ENCODE data around the gene VAMP3.

The VAMP3 gene

DNA sequence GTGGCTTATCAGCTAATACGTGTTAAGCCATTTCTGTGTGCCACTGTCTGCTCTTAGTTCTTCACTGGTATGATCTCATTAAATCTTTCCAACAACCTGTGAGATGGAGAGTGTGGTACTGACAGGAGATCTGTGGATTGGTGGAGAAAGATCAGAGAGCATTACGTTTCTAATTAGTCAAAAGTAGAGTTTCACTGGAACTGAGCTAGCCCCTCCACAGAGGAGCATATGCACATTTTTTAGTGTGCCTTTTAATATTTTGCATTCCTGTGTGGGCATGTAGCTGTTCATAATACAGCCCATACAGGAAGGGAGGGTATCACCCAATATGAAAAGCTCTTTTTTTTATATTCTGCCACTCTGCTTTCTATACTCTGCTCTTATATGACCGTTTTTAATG is 50.2 kb downstream of the VAMP3 start:
- no peak for DNase-seq

DNA sequence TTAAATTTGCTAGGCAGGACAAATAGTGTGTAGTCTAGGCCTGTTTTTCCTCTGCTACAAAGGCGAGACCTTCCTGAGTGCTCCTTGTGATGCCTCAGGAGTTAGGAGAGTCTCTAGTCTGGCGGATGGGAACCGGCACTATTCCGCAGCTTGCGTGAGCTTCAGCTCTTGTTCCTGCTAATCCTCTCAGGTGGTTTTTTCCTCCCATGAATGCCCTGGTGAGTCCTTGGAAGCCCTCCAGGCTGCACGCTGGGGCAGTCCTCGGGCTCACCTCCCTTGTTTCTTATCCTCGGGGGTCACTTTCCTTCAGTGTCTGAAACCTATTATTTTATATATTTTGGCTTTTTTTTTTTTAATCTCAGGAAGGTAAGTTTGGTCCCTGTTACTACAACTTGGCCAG is 53.6 kb downstream of the VAMP3 start:
- no peak for DNase-seq

DNA sequence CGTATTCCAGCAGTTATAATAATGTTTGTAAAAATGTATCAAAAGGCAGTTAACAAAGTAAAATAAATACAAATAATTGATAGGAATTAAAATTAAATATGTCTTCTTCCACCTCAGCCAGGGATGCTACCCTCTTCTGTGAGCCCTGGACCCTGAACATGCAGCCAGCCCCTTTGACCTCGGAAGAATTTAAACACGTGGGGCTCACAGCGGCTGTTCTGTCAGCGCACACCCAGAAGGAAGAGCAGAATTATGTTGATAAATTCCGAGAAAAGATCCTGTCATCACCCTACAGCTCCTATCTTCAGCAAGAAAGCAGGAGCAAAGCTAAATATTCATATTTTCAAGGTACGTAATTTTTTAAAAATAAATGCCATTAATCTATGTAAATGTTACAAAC is 55.3 kb downstream of the VAMP3 start:
- DNase-seq = no peak

DNA sequence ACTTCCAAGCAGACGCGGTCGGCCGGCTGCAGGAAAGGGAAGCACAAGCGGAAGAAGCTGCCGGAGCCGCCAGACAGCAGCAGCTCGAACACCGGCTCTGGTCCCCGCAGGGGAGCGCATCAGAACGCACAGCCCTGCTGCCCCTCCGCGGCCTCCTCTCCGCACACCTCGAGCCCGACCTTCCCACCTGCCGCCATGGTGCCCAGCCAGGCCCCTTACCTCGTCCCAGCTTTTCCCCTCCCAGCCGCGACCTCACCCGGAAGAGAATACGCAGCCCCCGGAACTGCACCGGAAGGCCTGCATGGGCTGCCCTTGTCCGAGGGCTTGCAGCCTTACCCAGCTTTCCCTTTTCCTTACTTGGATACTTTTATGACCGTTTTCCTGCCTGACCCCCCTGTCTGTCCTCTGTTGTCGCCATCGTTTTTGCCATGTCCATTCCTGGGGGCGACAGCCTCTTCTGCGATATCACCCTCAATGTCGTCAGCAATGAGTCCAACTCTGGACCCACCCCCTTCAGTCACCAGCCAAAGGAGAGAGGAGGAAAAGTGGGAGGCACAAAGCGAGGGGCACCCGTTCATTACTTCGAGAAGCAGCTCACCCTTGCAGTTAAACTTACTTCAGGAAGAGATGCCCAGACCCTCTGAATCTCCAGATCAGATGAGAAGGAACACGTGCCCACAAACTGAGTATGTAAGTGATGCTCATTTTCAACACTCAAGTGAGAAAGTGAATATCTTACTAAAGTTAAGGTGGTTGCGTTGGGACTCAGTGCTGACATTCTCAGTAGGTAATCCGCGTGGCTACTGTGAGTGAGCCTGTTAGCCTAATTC is 56.2 kb downstream of the VAMP3 start:
- no peak for DNase-seq

All from bone marrow (tissue), 2 donors.